Thyroid gland (tissue), 4 donors: ENCODE data around the gene TRMT1. TPM values are rescaled to one million over a fixed set of nuclear protein-coding genes. Genes with fewer than 3 reads are reported as not detected.
A peak's percentile ranks its signal among the peaks of the same experiment; 100 is the strongest.

Experiments used
- DNase-seq, 2 donors: peaks; one replicate each; pipeline ENCODE4 v3.0.0-alpha.2; 2019
- H3K27ac ChIP-seq, 3 donors: fragments of 200-600 bp; sonication (generic); 1 replicate in 2 of 3; 2 replicates in 1 of 3; pipeline ENCODE4 v1.5.1; 2016 to 2019; ENCODE audit warnings: mild to moderate bottlenecking in 1 of 3, moderate library complexity in 1 of 3
- H3K27me3 ChIP-seq: fragments of 200-600 bp; sonication (generic); one replicate; pipeline ENCODE4 v1.5.1; 2019
- H3K36me3 ChIP-seq, 2 donors: fragments of 200-600 bp; sonication (generic); one replicate each; pipeline ENCODE4 v1.5.1; 2016 to 2019
- H3K4me1 ChIP-seq, 2 donors: fragments of 200-600 bp; sonication (generic); one replicate each; pipeline ENCODE4 v1.5.1; 2017 to 2019
- H3K4me3 ChIP-seq, 3 donors: fragments of 200-600 bp; sonication (generic); replicated peaks in 1 of 3; 1 replicate in 2 of 3; 2 replicates in 1 of 3; pipeline ENCODE4 v1.5.1; 2016; ENCODE audit warnings: mild to moderate bottlenecking in 1 of 3
- H3K9me3 ChIP-seq: fragments of 200-600 bp; sonication (generic); one replicate; pipeline ENCODE4 v1.5.1; 2017
- POLR2A ChIP-seq, 2 donors: fragments of 450-650 bp; IDR thresholded peaks; one replicate each; pipeline ENCODE4 v1.6.1; 2017; ENCODE audit warnings: antibody characterized with exemption in 2 of 2, mild to moderate bottlenecking in 2 of 2, moderate library complexity in 1 of 2
- WGBS, 2 donors: methylation state at CpG; one replicate each; pipeline ENCODE4 v1.1.5; 2017; 5-methylcytosine and 5-hydroxymethylcytosine counted together
- intact Hi-C: fragments of 100-400 bp; cut with DNase I; formaldehyde crosslinking; loops from one replicate; pipeline ENCODE4 v1.15.1; 2023
- total RNA-seq, 4 donors: library from RNA; depleted of rRNA; stranded (reverse); fragments of >200 nt; gene quantifications; one replicate each; pipeline ENCODE4 v1.2.3, GENCODE V29; 2016
- TF ChIP-seq, protein P1 (sequence below), 6 experiments: fragments of 200-600 bp in 3 of 6; fragments of 450-650 bp in 3 of 6; sonication (generic) in 3 of 6; IDR thresholded peaks; one replicate each; pipeline ENCODE4 v1.5.1; 2016 to 2019; ENCODE audit warnings: antibody characterized with exemption in 6 of 6, mild to moderate bottlenecking in 2 of 6, inconsistent platforms in 1 of 6, moderate library complexity in 1 of 6

The TRMT1 gene
- total RNA-seq, 4 donors from 2014 or later: 23.9 to 31.3 (median 29.1) TPM

DNA sequence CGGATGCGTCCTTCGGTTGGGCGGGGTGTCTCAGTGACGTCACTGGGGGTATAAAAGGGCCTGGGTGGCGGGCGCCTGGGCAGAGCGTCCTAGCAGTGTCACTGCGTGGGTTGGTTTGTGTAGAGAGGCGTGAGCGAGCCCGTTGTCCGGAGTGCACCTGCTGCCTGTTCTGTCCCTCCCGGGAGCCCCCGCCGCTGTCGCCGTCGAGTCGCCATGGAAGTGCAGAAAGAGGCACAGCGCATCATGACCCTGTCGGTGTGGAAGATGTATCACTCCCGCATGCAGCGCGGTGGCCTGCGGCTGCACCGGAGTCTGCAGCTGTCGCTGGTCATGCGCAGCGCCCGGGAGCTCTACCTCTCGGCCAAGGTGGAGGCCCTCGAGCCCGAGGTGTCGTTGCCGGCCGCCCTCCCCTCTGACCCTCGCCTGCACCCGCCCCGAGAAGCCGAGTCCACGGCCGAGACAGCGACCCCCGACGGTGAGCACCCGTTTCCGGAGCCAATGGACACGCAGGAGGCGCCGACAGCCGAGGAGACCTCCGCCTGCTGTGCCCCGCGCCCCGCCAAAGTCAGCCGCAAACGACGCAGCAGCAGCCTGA, 36.5 kb upstream of the TRMT1 start:
- DNase-seq: peak; percentile 92 to 95
- Histone ChIP-seq H3K27me3 (no peaks in the 10 kb centered on the region), H3K4me3 (peak overlapping the region; percentile 87 to 96 (median 90)), H3K27ac (peak overlapping the region; percentile 95 to 100 (median 99)), H3K9me3 (no peaks in the 10 kb centered on the region), H3K36me3 (peaks cover 0 to 11% of the 10 kb centered on the region in 2 donors), H3K4me1 (peaks cover 17 to 19% of the 10 kb centered on the region in 2 donors)
- intact Hi-C loops: no loop called here
- TF ChIP-seq, protein P1, sequence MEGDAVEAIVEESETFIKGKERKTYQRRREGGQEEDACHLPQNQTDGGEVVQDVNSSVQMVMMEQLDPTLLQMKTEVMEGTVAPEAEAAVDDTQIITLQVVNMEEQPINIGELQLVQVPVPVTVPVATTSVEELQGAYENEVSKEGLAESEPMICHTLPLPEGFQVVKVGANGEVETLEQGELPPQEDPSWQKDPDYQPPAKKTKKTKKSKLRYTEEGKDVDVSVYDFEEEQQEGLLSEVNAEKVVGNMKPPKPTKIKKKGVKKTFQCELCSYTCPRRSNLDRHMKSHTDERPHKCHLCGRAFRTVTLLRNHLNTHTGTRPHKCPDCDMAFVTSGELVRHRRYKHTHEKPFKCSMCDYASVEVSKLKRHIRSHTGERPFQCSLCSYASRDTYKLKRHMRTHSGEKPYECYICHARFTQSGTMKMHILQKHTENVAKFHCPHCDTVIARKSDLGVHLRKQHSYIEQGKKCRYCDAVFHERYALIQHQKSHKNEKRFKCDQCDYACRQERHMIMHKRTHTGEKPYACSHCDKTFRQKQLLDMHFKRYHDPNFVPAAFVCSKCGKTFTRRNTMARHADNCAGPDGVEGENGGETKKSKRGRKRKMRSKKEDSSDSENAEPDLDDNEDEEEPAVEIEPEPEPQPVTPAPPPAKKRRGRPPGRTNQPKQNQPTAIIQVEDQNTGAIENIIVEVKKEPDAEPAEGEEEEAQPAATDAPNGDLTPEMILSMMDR (IDR thresholded peaks at IDR 0.05): no peak
- TF ChIP-seq POLR2A (IDR thresholded peaks at IDR 0.05): peak; percentile 100
- WGBS, 2 donors: 0% methylated on average over 7 of the region's 59 CpGs; no CpG with 5 or more reads in 1 of the 2 donors

DNA sequence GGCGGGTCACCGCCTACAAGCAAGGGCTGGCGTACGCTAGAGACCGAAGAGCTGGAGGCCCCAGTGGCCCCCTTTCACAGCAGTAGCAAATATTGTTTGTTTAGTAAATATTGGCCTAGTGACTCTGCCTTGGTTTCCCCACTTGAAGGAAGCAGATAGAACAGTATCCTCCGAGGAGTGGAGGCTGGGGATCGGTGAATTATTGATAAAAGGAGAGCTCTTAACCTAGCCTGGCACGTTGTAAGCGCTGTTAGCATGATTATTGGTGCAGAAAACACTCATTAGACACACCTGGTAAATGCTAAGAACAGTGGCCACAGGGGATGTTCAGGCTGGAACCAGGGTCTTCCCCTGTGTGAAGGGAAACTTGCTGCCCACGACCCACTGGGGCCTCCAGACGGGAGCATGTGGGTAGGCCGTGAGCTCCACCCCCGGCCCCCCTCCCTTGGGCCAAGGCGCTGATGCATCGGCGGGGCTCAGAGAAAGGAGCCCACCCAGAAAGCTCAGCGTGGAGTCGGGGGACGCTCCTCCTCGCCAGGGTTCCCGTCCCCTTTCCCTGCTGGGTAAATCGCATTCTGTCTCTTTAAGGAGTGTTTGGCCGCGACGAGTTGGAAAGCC, 35.9 kb upstream of the TRMT1 start:
- no peak for DNase-seq
- intact Hi-C loops: no loop called here
- WGBS, 2 donors: 0% methylated on average over 4 to 9 of the region's 25 CpGs
- Histone ChIP-seq H3K9me3 (no peaks in the 10 kb centered on the region), H3K36me3 (peaks cover 0 to 11% of the 10 kb centered on the region in 2 donors), H3K27ac (peak overlapping the region; percentile 95 to 100 (median 99)), H3K4me1 (peaks cover 17 to 19% of the 10 kb centered on the region in 2 donors), H3K4me3 (peak overlapping the region; percentile 87 to 96 (median 90)), H3K27me3 (no peaks in the 10 kb centered on the region)
- TF ChIP-seq POLR2A (IDR thresholded peaks at IDR 0.05): no peak

DNA sequence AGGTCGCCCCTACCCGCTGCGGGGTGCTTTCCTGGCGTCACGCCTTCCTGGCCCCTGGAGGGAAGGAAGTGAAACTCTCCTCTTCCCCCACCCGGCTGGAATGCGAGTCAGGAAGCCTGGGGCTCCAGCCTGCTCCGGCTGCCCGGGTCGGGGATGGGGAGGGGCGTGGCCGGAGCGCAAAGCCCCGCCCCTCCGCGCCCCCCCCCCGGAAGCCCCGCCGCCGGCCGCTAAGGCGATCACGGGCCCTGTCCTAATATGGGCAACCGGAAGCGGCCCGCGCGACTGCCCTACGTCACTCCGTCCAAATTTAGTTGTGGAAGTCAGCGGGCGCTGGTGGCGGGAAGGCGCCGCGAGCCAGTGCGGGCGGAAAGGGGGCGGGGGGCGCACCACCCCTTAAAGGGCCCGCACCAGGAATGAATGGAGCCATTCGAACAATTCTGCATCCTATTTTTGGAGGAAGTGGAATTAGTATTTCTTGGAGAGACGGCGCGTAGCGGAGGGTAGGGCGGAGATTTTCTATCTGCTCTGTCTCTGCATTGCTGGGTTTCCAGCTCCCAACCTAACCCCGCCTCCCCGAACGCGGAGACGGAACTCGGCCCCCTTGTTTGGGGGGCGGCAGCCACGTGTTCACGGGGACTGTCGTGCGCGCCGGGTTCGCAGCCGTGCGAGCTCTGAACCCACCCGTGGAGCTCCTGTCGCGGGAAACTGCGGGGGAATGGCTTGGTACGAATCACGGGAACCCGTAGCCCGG, 35.2 kb upstream of the TRMT1 start:
- intact Hi-C loops: no loop called here
- peak; percentile 94 to 98 for TF ChIP-seq POLR2A (IDR thresholded peaks at IDR 0.05)
- TF ChIP-seq, protein P1 (IDR thresholded peaks at IDR 0.05): peak in 2 of 6 experiments; percentile 2 to 6
- Histone ChIP-seq H3K9me3 (no peaks in the 10 kb centered on the region), H3K27ac (peak overlapping the region; percentile 98 to 100 (median 99)), H3K4me3 (peak overlapping the region; percentile 87 to 96 (median 90)), H3K27me3 (no peaks in the 10 kb centered on the region), H3K36me3 (peaks cover 0 to 11% of the 10 kb centered on the region in 2 donors), H3K4me1 (peaks cover 17 to 19% of the 10 kb centered on the region in 2 donors)
- 0 to 1% methylated on average over 14 to 25 of the region's 71 CpGs for WGBS, 2 donors
- DNase-seq: peak; percentile 98

DNA sequence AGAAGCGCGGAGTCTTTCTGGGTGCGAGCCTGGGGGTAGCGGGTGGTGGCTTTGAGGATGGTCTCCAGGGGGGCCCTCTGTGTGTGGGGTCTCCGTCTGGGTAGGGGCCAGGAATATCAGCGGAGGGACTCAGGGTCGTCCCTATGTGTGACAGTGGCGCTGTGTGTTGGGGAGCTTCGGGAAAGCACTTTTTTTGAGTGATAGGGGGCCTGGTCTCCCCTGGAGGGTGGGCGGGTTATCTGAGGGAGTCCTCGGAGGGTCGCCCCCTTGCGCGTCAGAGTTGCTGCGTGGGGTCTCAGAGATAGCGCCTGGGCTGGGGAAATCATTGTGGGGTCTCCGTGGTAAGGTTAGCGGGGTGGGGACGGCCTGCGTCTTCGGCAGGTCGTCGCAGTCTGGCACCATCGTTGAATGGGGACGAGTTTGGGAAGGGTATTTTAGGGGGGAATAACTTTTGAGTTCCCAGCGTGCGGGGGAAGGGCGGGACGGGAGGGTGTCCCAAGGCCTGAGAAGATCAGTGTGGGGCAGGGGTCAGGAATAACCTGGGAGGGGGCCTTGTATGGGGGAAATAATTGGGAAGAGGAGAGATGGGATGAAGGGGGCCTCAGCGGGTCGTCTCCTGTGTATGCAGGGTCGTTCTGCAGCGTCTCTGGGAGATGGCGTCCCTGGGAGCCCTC, 34.5 kb upstream of the TRMT1 start:
- DNase-seq: peak; percentile 19 to 21
- no peak for TF ChIP-seq POLR2A (IDR thresholded peaks at IDR 0.05)
- TF ChIP-seq, protein P1 (IDR thresholded peaks at IDR 0.05): no peak
- peaks cover 16 to 17% of the 10 kb centered on the region in 2 donors for H3K4me1 ChIP-seq
- no peaks in the 10 kb centered on the region for H3K27me3 ChIP-seq
- H3K27ac ChIP-seq: peak overlapping the region; percentile 96 to 99 (median 98)
- no peaks in the 10 kb centered on the region for H3K9me3 ChIP-seq
- peaks cover 0 to 11% of the 10 kb centered on the region in 2 donors for H3K36me3 ChIP-seq
- intact Hi-C loops: no loop called here
- WGBS, 2 donors: 1 to 2% methylated on average over 32 to 34 of the region's 34 CpGs
- H3K4me3 ChIP-seq: peak overlapping the region; percentile 62 to 79 (median 76)
